Coronary artery (tissue), 2 donors: ENCODE data around the gene TRAPPC10.

Source experiments
- DNase-seq: peaks from one replicate; pipeline ENCODE4 v3.0.0-alpha.2; 2017; ENCODE audit warnings: low spot score
- H3K27ac ChIP-seq, 2 donors: fragments of 200-600 bp; sonication (generic); one replicate each; pipeline ENCODE4 v1.5.1; 2016 to 2019
- H3K4me3 ChIP-seq: fragments of 200-600 bp; sonication (generic); 2 replicates; pipeline ENCODE4 v1.5.1; 2016; ENCODE audit warnings: mild to moderate bottlenecking, moderate library complexity
- TF ChIP-seq, protein P1 (sequence below): fragments of 200-600 bp; sonication (generic); IDR thresholded peaks from one replicate; pipeline ENCODE4 v1.5.1; 2019; ENCODE audit warnings: antibody characterized with exemption

The TRAPPC10 gene

DNA sequence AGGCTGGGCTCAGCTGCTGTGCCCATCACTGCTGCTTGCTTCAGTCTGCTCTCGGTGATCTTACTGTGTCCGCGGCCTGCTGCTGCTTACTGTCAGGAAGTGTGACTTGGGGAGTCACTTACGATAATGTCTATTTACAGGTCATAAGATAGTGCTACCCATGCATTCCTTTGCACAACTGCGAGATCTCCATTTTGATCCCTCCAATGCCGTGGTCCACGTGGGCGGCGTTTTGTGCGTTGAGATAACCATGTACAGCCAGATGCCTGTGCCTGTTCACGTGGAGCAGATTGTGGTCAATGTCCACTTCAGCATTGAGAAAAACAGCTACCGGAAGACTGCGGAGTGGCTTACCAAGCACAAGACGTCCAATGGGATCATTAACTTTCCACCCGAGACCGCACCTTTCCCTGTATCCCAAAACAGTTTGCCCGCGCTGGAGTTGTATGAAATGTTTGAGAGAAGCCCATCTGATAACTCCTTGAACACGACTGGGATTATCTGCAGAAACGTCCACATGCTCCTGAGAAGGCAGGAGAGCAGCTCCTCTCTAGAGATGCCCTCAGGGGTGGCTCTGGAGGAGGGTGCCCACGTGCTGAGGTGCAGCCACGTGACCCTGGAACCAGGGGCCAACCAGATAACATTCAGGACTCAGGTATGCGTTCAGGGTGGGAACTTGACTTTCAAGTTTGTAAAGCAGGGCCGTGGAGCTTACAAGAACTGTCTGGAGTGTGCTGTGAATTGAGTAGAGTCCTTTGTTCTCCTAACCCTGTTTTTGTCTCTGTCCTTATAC, 70.7 kb downstream of the TRAPPC10 start:
- no peak for DNase-seq
- TF ChIP-seq, protein P1, sequence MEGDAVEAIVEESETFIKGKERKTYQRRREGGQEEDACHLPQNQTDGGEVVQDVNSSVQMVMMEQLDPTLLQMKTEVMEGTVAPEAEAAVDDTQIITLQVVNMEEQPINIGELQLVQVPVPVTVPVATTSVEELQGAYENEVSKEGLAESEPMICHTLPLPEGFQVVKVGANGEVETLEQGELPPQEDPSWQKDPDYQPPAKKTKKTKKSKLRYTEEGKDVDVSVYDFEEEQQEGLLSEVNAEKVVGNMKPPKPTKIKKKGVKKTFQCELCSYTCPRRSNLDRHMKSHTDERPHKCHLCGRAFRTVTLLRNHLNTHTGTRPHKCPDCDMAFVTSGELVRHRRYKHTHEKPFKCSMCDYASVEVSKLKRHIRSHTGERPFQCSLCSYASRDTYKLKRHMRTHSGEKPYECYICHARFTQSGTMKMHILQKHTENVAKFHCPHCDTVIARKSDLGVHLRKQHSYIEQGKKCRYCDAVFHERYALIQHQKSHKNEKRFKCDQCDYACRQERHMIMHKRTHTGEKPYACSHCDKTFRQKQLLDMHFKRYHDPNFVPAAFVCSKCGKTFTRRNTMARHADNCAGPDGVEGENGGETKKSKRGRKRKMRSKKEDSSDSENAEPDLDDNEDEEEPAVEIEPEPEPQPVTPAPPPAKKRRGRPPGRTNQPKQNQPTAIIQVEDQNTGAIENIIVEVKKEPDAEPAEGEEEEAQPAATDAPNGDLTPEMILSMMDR: no peak
- Histone ChIP-seq H3K27ac (peak overlapping the region in 1 of 2 donors; percentile 31), H3K4me3 (no peak overlapping the region)

DNA sequence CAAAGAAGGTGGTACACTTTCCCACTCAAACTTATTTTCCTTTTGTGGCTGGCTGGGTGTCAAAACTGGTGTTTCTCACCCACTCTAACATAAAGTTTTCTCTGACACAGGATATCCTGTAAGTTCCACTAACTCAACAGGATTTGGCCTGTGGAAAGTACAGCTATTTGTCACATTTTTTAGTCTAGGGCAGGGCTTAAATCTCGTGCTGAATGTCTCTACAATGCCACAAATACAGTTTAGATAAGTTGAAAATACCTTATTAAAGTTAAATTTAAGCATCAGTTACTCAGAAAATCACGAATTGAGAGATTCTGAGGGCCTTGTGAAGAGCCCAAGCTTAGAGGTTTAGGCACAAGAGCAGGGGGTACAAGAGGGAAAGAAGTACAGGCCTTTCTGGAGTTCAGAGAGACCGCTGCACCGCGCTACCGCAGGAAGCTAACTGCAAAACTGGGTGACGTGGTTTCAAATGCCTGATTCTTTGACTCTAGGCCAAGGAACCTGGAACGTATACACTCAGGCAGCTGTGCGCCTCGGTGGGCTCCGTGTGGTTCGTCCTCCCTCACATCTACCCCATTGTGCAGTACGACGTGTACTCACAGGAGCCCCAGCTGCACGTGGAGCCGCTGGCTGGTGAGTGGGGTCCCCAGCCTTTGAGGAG, 71.7 kb downstream of the TRAPPC10 start:
- no peak overlapping the region for H3K4me3 ChIP-seq
- H3K27ac ChIP-seq: peak overlapping the region in 1 of 2 donors; percentile 45
- TF ChIP-seq, protein P1: no peak
- peak; percentile 29 for DNase-seq

DNA sequence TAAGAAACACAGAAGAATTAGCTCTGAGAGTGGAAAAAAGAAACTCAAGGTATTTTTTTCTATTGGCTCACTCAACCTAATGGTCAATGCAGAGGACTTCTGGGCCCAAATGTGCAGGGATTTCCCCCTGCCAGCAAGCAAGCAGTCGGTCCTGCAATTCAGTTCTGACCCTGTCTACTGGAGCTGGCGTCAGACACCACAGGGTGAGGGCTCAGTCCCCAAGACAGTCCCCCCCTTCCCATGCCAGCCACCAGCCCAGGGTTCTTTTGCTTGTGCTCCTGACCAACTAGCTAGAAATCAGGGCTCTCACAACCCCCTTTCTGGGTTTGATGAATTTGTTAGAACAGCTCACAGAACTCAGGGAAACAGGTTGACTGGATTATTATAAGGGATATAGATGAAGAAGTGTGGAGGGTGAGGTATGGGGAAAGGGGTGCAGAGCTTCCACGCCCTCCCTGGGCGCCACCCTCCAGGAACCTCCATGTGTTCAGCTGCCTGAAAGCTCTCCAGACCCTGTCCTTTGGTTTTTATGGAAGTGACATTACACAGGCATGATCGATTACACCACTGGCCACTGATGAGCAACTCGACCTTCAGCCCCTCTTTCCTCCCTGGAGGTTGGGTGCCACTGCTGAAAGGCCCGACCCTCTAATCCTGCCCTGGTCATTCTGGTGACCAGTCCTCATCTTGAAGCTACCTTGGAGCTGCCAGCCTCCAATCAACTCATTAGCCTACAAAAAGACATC, 72.6 kb downstream of the TRAPPC10 start:
- Histone ChIP-seq H3K4me3 (no peak overlapping the region), H3K27ac (peak overlapping the region in 1 of 2 donors; percentile 19)
- TF ChIP-seq, protein P1: no peak
- peak; percentile 46 for DNase-seq

DNA sequence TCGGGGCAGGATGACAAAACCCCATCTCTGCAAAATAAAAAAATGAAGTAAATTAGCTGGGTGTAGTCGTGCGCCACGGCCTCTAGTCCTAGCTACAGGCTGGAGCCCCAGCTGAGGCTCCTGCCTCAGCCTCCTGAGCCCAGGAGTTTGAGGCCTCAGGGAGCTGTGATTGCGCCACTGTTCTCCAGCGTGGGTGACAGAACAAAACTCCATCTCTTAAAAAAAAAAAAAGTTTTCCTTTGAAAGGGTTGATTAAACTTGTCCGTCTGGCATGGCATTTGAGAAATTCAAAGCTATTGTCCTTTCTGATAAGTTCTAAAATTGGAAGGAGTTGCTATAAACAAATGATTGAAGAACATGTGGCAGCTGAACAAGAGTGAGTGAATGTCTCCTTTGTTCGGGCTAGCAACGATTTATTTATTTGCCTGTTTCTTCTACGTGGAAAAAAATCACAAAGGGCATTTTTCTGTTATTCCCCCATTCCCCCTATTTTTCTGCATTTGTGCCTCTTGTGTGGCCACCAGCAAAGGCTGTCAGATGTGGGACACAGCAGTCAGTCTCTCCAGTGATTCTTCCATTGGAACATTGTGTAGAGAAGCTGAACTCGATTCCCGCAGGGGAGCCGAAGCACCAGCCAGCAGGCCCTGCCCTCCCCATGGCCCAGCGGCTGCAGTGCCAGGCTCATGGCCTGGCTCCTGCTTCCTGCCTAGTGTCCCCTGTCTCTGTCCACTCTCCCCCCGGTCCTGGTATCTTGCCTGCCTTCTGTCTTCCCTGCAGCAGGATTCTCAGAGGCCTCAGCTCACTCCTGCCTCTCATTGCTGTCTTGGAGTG, 73.6 kb downstream of the TRAPPC10 start:
- peak; percentile 50 for DNase-seq
- TF ChIP-seq, protein P1: no peak
- peak overlapping the region in 1 of 2 donors; percentile 47 for H3K27ac ChIP-seq
- H3K4me3 ChIP-seq: no peak overlapping the region

DNA sequence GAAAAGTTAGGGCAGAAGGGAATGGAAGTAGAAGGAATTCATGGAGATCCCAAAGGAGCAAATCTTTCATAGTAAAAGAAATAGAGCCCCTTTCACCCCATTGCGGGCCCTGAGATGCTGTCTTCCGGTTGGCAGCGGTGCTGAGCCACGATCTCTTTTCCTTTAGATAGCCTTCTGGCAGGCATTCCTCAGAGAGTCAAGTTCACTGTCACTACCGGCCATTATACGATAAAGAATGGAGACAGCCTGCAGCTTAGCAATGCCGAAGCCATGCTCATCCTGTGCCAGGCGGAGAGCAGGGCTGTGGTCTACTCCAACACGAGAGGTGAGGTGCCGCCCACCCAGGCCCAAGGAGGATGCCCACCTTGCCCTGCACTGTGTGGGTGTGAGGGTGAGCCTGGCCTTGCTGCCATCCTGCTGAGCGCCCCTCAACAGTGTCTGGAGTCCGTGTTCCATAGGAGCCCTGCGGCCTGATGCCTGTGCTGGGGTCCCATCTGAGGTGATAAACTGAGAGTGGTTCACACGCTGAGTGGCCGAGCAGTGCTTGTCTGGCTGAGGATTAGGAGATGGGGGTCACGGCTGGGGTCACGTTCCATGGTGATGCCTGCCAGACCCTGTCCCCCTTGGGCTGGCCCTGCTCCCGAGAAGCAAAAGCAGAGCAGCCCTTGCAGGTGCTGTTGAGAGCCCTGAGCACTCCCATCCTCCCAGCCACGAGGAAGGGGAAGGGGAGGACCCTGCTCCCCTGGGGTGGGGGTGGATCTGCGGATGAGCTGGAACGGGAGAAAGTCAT, 74.7 kb downstream of the TRAPPC10 start:
- Histone ChIP-seq H3K27ac (peak overlapping the region in 1 of 2 donors; percentile 47), H3K4me3 (no peak overlapping the region)
- DNase-seq: peak; percentile 40
- TF ChIP-seq, protein P1: no peak
